ENCODE measurements around the gene PFDN1.

The PFDN1 gene

DNA sequence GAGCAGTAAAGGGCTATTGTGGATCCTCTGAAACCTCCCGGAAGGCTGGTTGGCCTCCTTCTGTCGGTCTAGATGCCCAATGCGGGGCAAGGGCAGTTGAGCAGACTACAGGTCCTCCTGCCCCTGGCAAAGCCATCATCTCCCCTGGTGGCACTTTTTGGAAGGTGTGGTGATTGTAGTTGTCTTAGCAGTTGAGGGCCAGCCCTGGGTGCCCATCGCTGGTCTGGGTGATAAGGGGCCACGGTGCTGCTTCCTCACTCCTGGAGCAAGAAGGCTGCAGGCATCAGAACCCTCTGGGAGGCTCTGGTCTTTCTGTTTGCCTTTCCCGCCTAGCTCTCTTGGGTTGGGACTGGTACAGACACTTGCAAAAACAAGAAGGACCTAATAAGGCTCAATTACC, 64.1 kb downstream of the PFDN1 start:
- DNase-seq (ENCODE audit: low read depth in 2 of 2): no peak

DNA sequence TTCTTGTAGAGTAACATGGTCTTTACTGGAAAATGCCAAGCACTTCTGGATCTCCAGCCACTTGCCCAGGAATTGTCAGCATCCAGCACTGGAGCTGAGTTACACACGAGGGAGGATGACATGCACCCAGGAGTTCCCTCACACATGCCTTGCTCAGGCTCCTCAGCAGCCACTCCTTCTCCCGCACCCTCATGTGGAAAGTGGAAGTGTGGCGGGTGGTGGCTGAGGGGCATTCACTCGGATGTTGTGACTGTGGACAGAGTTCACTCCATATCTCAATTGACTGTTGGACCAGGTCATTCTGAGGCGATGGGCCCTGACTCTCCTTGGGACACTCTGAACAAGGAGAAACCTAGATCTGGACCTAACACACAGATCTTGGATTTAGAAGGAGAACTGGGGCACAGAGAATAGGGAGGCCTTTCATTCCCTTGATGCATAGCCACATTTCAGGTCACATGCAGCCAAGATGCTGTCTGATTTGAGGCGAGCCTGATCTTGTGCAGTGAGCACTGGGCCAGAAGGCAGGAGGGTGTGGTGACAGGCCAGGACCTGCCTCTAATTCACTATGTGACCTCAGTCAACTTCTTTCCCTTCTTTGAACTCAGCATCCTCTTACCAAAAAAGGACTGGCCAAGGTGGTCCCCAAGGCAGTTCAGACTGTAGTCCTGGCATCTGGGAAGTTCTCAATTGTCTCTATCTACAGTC, 65.9 kb downstream of the PFDN1 start:
- no peak for DNase-seq (ENCODE audit: low read depth in 2 of 2)

GRCh38 chr5:140235791-140236551, 66.9 kb downstream of the PFDN1 start:
- DNase-seq (ENCODE audit: low read depth in 2 of 2): no peak

GRCh38 chr5:140234377-140234989, 68.4 kb downstream of the PFDN1 start:
- DNase-seq (ENCODE audit: low read depth in 2 of 2): no peak

DNA sequence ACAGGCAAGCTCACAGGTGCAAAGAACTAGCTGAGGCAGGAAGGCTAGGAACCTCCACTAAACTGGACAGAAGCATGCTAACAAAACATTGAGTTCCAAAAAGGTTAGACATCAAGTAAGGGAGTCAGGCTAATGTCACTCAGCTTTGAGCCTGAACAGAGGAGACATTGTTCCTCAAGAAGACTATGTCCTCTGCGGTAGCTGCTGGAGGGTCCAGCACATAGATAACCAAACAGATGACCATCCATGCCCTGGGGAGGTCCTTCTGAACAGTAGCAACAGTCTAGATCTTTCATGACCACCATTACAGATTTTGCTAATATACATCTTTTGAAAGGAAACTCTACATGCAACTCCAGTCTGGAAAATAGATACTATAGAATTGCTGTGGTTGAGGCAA, 70.2 kb downstream of the PFDN1 start:
- DNase-seq (ENCODE audit: low read depth in 2 of 2): no peak

- no peak for DNase-seq (ENCODE audit: low read depth in 2 of 2)
These were observed 72.5 kb downstream of the PFDN1 start for GRCh38 chr5:140230373-140230772.

- no peak for DNase-seq (ENCODE audit: low read depth in 2 of 2)
These were observed 74.5 kb downstream of the PFDN1 start for GRCh38 chr5:140228364-140228837.

DNA sequence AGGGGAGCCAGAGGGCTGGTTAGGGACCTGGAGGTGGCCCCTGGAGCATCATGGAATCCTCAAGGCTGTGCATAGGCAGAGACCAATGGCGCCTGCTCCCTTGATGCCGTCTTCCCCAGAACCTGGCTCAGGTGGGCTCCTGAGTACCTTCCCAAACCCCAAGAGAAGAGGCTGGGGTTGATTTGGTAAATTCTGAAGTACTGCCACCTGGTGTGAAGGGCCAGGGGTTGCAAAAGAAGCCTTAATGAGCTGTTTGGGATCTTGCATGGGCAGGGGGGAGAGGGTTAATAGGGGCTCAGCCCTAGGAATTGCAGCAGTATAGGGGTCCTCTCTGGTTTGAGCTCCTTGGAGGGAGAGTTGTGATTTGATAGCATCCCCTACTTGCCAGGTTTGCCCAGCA, 75.9 kb downstream of the PFDN1 start:
- no peak for DNase-seq (ENCODE audit: low read depth in 2 of 2)

DNA sequence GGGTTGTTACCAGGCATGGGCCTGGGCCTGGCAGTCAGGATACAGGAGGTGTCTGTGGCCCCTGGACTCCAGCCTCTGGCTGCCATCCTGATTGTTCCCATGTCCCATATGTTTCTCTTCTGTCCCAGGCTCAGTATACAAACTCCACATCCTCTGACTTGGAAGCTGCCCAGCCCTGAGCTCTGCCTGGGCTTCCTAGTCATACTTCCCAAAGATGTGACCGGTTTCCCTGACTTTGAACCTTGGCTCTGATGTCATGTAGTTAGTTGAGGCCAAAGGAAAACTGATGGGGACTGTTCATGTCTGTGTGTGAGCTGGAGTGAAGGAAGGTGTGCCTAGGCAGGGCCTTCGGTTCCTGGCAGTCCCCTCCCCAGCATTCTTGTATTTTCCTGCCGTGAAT, 77.5 kb downstream of the PFDN1 start:
- no peak for DNase-seq (ENCODE audit: low read depth in 2 of 2)

DNA sequence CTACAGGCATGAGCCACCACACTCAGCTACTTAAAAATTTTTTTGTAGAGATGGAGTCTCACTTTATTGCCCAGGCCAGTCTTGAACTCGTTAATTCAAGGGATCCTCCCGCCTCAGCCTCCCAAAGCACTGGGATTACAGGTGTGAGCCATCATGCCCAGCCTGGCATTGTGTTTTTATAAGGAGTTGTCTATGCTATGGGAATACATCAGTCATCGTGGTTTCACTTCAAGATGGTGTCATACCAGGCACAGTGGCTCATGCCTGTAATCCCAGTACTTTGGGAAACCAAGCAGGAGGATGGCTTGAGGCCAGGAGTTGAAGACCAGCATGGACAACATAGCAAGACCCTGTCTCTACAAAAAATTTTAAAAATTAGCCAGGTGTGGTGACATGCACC, 78.2 kb downstream of the PFDN1 start:
- DNase-seq (ENCODE audit: low read depth in 2 of 2): no peak

- no peak for DNase-seq (ENCODE audit: low read depth in 2 of 2)
These were observed 79.3 kb downstream of the PFDN1 start for GRCh38 chr5:140223567-140223966.

GRCh38 chr5:140222416-140222815, 80.5 kb downstream of the PFDN1 start:
- no peak for DNase-seq (ENCODE audit: low read depth in 2 of 2)

DNA sequence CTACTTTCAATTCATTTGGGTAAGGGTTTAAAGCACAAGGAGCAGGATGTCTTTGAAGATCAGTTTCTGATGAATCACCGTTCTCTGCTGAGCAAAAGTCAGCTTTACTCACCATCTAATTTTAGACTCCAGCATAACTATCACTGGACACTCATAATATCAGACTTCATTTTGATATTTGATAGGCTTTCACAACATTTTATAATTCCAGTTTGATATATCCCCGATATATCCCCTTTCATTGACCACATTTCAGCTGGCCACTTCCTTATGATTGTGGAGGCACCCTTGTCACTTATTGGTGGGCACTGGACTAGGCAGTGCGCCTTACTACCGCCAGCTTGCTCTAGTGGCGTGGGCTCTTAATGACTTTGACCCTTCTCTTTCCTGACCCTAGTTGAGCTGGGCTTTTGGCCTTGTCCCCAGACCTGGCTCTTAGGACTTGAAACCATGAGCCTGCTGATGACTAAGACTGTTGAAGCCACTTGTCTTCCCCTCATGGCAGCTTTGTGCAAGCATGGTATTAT, 81.1 kb downstream of the PFDN1 start:
- DNase-seq (ENCODE audit: low read depth in 2 of 2): no peak

DNA sequence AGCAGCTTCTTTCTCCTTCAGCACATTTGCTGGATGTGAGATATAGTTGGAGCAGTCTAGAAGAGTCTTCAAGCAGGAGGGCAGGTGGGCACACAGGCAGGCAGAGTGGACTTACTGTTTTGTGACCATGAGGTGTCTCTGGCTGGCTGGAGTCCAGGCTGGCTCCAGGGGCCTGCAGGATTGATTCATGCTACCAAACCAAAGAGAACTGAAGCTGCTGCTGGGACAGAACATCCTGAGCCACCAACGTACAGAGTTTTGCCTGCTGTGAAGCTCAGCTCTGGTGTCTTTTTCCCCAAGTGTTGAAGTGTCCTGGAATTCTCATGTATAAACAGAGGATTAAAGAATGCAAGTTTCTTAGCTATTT, 82.2 kb downstream of the PFDN1 start:
- DNase-seq (ENCODE audit: low read depth in 2 of 2): no peak

DNA sequence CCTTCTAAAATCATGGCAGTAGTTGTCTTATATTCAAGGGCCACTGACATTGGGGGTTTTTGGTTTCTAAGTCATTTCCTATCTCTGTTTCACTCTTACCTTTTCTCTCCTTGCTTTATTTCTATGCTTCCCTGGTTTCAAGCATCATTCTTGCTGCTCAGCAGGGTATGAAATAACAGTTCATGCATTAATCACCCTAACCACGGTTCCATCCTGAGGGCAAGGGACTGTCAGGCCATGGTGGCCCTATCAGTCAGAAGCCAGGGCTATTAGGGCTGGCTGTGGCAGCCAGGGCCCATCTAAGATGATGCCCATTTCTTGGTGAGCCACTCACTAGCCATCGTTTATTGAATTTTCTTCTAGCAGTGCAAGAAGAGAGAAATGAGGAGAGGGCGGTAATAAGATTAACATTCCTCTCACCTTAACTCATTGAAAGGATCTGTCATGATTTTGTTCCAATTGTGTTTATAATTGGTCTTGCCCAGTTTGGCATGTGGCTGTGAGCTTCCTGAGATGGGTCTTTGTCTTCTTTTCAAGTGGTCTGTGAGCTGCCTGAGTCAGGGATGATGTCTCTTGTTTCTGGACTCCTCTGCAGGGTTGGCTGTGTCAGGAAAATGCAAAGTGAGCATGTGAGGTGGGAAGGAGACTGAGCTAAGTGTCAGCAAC, 82.7 kb downstream of the PFDN1 start:
- DNase-seq (ENCODE audit: low read depth in 2 of 2): no peak

DNA sequence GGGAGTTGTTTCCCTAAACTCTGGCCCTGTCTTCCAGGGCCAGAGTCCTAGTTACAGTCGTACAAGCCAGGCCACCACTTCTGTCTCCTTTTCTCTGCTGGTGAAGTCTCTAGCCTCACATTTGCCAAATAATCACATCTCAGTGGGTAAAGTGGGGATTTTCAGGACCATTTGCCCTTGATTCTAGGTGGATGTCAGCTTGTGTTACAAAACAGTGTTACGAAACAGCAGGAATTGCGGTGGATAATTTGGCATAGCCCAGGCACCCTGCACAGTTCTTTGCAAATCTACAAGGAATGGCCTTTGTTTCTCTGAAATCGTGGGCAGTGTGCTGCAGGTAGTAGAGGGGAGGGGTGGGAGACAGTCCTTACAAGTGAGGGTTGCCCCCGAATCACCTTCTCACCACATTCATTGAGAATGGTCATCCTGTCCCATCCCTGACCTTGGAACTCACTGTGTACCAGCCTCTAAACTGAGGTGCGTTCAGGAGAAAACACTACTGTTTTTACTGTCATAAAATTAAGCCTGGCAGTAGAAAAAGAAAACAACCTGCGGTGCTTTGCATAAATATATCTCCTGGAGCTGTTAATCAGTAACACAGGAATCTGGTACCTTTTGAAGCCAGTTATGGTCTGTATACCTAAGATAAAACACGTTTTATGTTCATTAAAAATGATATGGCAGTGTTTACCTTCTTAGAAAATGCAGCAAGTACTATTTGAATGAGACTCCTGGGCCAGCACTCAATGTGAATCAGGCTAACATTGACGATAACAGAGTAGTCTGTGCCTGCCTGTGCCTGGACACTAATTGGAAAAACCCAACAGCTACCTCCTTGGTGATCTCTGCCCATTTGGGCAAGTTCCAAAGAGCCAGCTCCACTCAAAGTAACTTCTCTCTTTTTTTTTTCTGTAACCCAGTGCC, 83.6 kb downstream of the PFDN1 start:
- DNase-seq (ENCODE audit: low read depth in 2 of 2): no peak

- DNase-seq (ENCODE audit: low read depth in 2 of 2): no peak
These were observed 85.4 kb downstream of the PFDN1 start for GRCh38 chr5:140217299-140218026.

DNA sequence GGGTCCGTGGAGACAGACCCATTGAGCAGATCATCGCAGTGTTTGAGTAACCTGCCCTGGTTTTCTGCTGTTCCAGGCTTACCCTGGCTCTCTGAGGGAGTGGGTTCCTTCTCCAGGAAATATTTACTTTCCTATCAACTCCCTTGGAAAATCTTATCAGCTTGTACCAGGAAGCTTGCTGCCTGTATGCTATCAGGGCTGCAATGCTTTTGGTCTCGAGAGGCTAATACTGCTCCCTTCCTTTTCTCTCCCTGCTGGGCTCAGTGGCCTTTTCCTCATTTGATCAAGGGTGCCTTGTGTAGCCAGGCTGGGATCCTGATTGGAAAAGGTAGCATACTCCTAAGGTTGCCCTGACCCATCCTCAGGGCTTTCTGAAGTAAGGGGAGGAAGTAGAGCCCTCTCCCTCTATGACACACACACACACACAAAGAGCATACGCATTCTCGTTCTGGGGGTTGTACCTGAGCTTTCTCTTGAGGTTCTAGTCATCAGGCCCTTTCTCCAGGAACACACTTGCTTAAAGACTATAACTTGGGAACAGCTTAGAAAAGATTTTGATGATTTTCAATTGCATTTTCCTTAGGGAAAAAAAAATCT, 86.3 kb downstream of the PFDN1 start:
- DNase-seq (ENCODE audit: low read depth in 2 of 2): no peak

DNA sequence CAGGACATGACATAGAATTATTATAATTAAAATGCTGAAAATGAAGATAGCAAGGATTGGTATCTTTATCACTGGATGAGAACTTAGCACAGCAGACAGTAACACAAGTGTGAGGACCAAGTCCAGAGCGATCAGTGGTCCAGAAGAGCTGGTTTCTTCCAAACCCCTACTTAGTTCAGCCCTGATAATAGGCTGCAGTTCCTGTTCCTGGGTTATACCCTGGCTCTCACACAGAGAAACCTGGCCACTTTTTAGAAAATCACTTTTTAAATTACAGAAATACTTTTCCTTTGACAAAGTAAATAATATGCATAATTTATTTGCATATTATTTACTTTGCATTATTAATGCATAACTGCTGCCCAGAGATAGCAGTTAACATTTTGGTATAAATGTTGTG, 87.6 kb downstream of the PFDN1 start:
- no peak for DNase-seq (ENCODE audit: low read depth in 2 of 2)

DNA sequence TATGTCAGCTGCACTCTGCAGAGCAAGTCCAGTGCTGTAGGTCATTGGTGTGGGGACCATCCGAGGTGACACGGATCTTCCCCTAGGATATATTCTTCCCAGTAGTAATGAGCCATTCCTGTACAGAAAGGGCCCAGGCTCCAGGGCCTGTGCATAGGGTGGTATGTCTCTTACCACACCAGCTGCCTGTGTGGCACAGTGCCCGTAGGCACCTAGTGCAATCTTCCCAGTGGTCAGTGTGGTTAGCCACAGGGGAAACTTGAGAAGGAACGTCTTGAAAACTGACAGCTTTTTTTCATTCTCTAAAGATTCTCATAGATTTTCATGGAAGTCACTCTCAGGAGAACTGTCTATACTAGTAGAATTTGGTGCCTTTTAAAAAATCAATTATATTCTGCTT, 88.1 kb downstream of the PFDN1 start:
- DNase-seq (ENCODE audit: low read depth in 2 of 2): no peak
